GM12892 (cell line): Measurements from ENCODE around the gene RABGEF1.
"Not testable (repeated sequence)": the region's sequence is repeated elsewhere in the genome, so short reads cannot be mapped to it uniquely, and the experiment has no call there.

Experiments used
- POLR2A ChIP-seq: IDR thresholded peaks from 2 replicates; pipeline ENCODE4 v1.6.1; 2011; ENCODE audit warnings: low read depth, low read length, control low read depth
- POLR2AphosphoS5 ChIP-seq: IDR thresholded peaks from 2 replicates; pipeline ENCODE4 v1.6.1; 2011; ENCODE audit warnings: low read depth, low read length, control low read depth
- TAF1 ChIP-seq: IDR thresholded peaks from 2 replicates; pipeline ENCODE4 v1.6.1; 2011; ENCODE audit warnings: low read depth, mild to moderate bottlenecking, control low read depth, low read length, borderline replicate concordance

DNA sequence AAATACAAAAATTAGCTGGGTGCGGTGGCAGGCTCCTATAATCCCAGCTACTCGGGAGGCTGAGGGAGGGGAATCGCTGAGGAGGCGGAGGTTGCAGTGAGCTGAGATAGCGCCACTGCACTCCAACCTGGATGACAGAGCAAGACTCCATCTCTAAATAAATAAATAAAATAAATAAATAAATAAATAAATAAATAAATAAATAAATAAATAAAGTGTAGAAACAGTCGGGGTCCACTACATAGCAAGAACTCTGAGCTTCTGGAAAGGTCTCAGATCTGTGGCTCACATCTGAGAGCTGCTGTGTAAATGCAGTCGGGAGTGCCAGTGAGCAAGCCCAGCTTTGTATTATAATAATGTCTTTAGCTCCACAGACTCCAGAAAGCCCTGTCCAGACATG is 76.1 kb downstream of the RABGEF1 start:
- not testable (repeated sequence) for TF ChIP-seq POLR2A, TAF1, POLR2AphosphoS5
